MM.1S (cell line): ENCODE data around the gene OXCT1.

Experiments
- EZH2 ChIP-seq: fragments of 300-600 bp; sonication (generic); optimal IDR thresholded peaks from 2 replicates; pipeline ENCODE3; 2017; ENCODE audit warnings: low read depth, mild to moderate bottlenecking, antibody characterized with exemption, low read length, mixed read lengths
- EZH2phosphoT487 ChIP-seq: fragments of 300-600 bp; sonication (generic); IDR thresholded peaks from 2 replicates; pipeline ENCODE4 v1.6.1; 2018; ENCODE audit warnings: antibody characterized with exemption, low read length
- TF ChIP-seq, protein P1 (sequence below): fragments of 300-600 bp; sonication (generic); IDR thresholded peaks from 2 replicates; pipeline ENCODE4 v1.5.1; 2016; ENCODE audit warnings: antibody characterized with exemption, low read length, mixed read lengths

DNA sequence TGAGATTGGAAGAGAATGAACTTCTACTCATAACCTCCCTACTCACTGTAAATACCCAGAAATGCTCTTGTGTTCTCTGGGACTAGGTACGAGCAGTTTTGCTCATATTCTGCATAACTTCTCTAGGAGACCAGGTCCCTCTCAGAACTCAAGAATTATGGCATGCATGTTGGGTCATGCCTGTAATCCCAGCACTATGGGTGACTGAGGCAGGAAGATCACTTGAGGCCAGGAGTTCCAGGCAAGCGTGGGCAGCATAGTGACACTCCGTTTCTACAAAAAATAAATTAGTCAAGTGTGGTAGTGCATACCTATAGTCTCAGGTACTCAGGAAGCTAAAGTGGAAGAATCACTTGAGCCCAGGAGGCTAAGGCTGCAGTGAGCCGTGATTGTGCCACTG lies 141.9 kb downstream of the OXCT1 start:
- TF ChIP-seq EZH2phosphoT487 (no peak), EZH2 (no peak)
- TF ChIP-seq, protein P1, sequence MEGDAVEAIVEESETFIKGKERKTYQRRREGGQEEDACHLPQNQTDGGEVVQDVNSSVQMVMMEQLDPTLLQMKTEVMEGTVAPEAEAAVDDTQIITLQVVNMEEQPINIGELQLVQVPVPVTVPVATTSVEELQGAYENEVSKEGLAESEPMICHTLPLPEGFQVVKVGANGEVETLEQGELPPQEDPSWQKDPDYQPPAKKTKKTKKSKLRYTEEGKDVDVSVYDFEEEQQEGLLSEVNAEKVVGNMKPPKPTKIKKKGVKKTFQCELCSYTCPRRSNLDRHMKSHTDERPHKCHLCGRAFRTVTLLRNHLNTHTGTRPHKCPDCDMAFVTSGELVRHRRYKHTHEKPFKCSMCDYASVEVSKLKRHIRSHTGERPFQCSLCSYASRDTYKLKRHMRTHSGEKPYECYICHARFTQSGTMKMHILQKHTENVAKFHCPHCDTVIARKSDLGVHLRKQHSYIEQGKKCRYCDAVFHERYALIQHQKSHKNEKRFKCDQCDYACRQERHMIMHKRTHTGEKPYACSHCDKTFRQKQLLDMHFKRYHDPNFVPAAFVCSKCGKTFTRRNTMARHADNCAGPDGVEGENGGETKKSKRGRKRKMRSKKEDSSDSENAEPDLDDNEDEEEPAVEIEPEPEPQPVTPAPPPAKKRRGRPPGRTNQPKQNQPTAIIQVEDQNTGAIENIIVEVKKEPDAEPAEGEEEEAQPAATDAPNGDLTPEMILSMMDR: no peak
